Measurements from ENCODE around the gene OCRL.

OCRL gene

GRCh38 chrX:129524250-129524850 lies 15.7 kb upstream of the OCRL start:
- Histone ChIP-seq H4K20me1 (ENCODE audit: insufficient read depth, low read length) (no peaks in the 10 kb centered on the region), H3K36me3 (ENCODE audit: insufficient read depth, low read length) (no peaks in the 10 kb centered on the region), H3K27ac (ENCODE audit: low read length) (no peak overlapping the region), H3K9ac (ENCODE audit: low read depth, low read length) (no peak overlapping the region), H3K27me3 (ENCODE audit: insufficient read depth, low read length, poor library complexity) (no peaks in the 10 kb centered on the region), H3K4me2 (ENCODE audit: insufficient read depth, low read length) (no peak overlapping the region), H2AFZ (ENCODE audit: low read depth, low read length) (no peak overlapping the region), H3K4me1 (ENCODE audit: insufficient read depth, low read length) (no peaks in the 10 kb centered on the region), H3K79me2 (ENCODE audit: insufficient read depth, low read length) (no peaks in the 10 kb centered on the region), H3K9me3 (ENCODE audit: insufficient read depth, low read length, severe bottlenecking) (no peaks in the 10 kb centered on the region), H3K4me3 (ENCODE audit: low read depth in 1 of 2, low read length in 2 of 2) (no peak overlapping the region)
- TF ChIP-seq, protein P1, sequence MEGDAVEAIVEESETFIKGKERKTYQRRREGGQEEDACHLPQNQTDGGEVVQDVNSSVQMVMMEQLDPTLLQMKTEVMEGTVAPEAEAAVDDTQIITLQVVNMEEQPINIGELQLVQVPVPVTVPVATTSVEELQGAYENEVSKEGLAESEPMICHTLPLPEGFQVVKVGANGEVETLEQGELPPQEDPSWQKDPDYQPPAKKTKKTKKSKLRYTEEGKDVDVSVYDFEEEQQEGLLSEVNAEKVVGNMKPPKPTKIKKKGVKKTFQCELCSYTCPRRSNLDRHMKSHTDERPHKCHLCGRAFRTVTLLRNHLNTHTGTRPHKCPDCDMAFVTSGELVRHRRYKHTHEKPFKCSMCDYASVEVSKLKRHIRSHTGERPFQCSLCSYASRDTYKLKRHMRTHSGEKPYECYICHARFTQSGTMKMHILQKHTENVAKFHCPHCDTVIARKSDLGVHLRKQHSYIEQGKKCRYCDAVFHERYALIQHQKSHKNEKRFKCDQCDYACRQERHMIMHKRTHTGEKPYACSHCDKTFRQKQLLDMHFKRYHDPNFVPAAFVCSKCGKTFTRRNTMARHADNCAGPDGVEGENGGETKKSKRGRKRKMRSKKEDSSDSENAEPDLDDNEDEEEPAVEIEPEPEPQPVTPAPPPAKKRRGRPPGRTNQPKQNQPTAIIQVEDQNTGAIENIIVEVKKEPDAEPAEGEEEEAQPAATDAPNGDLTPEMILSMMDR (IDR thresholded peaks at IDR 0.05; ENCODE audit: borderline replicate concordance, extremely low read depth, low read length, poor library complexity, severe bottlenecking): no peak
- no peak for TF ChIP-seq EZH2 (IDR thresholded peaks at IDR 0.05; ENCODE audit: borderline replicate concordance, low read depth, low read length, severe bottlenecking)
- no peak for DNase-seq
- no peak for ATAC-seq (ENCODE audit: insufficient read depth, low read depth)

GRCh38 chrX:129525162-129525561 lies 14.9 kb upstream of the OCRL start:
- H3K9me3 ChIP-seq (ENCODE audit: insufficient read depth, low read length, severe bottlenecking): no peaks in the 10 kb centered on the region
- TF ChIP-seq EZH2 (IDR thresholded peaks at IDR 0.05; ENCODE audit: borderline replicate concordance, low read depth, low read length, severe bottlenecking): no peak
- TF ChIP-seq, protein P1 (IDR thresholded peaks at IDR 0.05; ENCODE audit: borderline replicate concordance, extremely low read depth, low read length, poor library complexity, severe bottlenecking): no peak
- no peaks in the 10 kb centered on the region for H3K79me2 ChIP-seq (ENCODE audit: insufficient read depth, low read length)
- H3K27ac ChIP-seq (ENCODE audit: low read length): no peak overlapping the region
- H3K4me1 ChIP-seq (ENCODE audit: insufficient read depth, low read length): no peaks in the 10 kb centered on the region
- no peaks in the 10 kb centered on the region for H3K36me3 ChIP-seq (ENCODE audit: insufficient read depth, low read length)
- DNase-seq (no peak), ATAC-seq (ENCODE audit: insufficient read depth, low read depth) (no peak)
- no peaks in the 10 kb centered on the region for H3K27me3 ChIP-seq (ENCODE audit: insufficient read depth, low read length, poor library complexity)
- no peak overlapping the region for H3K4me3 ChIP-seq (ENCODE audit: low read depth in 1 of 2, low read length in 2 of 2)
- H2AFZ ChIP-seq (ENCODE audit: low read depth, low read length): no peak overlapping the region
- H3K9ac ChIP-seq (ENCODE audit: low read depth, low read length): no peak overlapping the region
- H4K20me1 ChIP-seq (ENCODE audit: insufficient read depth, low read length): no peaks in the 10 kb centered on the region
- no peak overlapping the region for H3K4me2 ChIP-seq (ENCODE audit: insufficient read depth, low read length)

GRCh38 chrX:129525896-129526295 lies 14.2 kb upstream of the OCRL start:
- no peaks in the 10 kb centered on the region for H3K27me3 ChIP-seq (ENCODE audit: insufficient read depth, low read length, poor library complexity)
- ATAC-seq (ENCODE audit: insufficient read depth, low read depth): no peak

More at GRCh38 chrX:129525896-129526295, 14.2 kb upstream of the OCRL start:
- Histone ChIP-seq H3K4me1 (ENCODE audit: insufficient read depth, low read length) (no peaks in the 10 kb centered on the region), H3K27ac (ENCODE audit: low read length) (no peak overlapping the region), H2AFZ (ENCODE audit: low read depth, low read length) (no peak overlapping the region), H3K36me3 (ENCODE audit: insufficient read depth, low read length) (no peaks in the 10 kb centered on the region), H3K9me3 (ENCODE audit: insufficient read depth, low read length, severe bottlenecking) (no peaks in the 10 kb centered on the region), H3K9ac (ENCODE audit: low read depth, low read length) (no peak overlapping the region), H3K79me2 (ENCODE audit: insufficient read depth, low read length) (no peaks in the 10 kb centered on the region), H3K4me2 (ENCODE audit: insufficient read depth, low read length) (no peak overlapping the region), H3K4me3 (ENCODE audit: low read depth in 1 of 2, low read length in 2 of 2) (no peak overlapping the region), H4K20me1 (ENCODE audit: insufficient read depth, low read length) (no peaks in the 10 kb centered on the region)
- DNase-seq: no peak
- no peak for TF ChIP-seq EZH2 (IDR thresholded peaks at IDR 0.05; ENCODE audit: borderline replicate concordance, low read depth, low read length, severe bottlenecking)
- TF ChIP-seq, protein P1 (IDR thresholded peaks at IDR 0.05; ENCODE audit: borderline replicate concordance, extremely low read depth, low read length, poor library complexity, severe bottlenecking): no peak
